Body of pancreas (tissue), 4 donors: ENCODE data around the gene TIFAB.

Experiments used
- CTCF ChIP-seq, 7 experiments: fragments of 450-650 bp in 4 of 7; fragments of 200-600 bp in 3 of 7; sonication (generic) in 3 of 7; IDR thresholded peaks; one replicate each; pipeline ENCODE4 v1.5.1; 2016 to 2019; ENCODE audit warnings: antibody characterized with exemption in 7 of 7
- POLR2A ChIP-seq, 3 donors: fragments of 450-650 bp; IDR thresholded peaks; one replicate each; pipeline ENCODE4 v1.6.1; 2016; ENCODE audit warnings: antibody characterized with exemption in 3 of 3, mild to moderate bottlenecking in 2 of 3

DNA sequence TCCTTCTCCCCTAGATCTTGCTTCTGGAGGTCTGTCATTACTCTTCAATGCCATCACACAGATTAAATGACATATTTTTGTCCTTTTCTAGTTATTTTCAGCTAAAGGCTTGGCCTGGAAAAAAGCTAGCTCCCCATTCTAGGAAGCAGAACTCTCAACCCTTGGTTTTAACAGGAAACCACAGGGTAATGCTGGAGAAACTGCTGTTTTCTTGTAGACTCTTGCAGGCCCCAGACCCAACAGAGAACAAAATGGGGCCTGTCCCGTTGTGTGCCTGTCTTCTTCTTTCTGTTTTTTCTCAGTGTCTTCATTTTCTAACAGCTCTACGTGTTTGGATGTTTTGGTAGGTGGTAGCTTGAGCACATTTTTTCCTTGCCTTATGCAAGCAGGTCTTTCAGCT is 26.5 kb downstream of the TIFAB start:
- TF ChIP-seq POLR2A (IDR thresholded peaks at IDR 0.05) (no peak), CTCF (IDR thresholded peaks at IDR 0.05) (no peak)
